Neural progenitor cell (in vitro differentiated cells): ENCODE measurements around the gene MSH2. TPM values are rescaled to one million over a fixed set of nuclear protein-coding genes. Genes with fewer than 3 reads are reported as not detected.

Experiments used
- DNase-seq: peaks from one replicate; pipeline ENCODE4 v3.0.0-alpha.2; 2016; ENCODE audit warnings: low spot score
- H2AFZ ChIP-seq: fragments of 200-600 bp; sonication (generic); replicated peaks from 2 replicates; pipeline ENCODE4 v1.6.1; 2016; ENCODE audit warnings: antibody characterized with exemption
- H3F3A ChIP-seq: fragments of 200-600 bp; sonication (generic); 2 replicates; pipeline ENCODE4 v1.6.1; 2016; ENCODE audit warnings: antibody characterized with exemption, low read depth
- H3K27ac ChIP-seq: fragments of 200-600 bp; sonication (generic); 2 replicates; pipeline ENCODE4 v1.5.1; 2016; ENCODE audit warnings: mild to moderate bottlenecking
- H3K27me3 ChIP-seq: fragments of 200-600 bp; sonication (generic); 2 replicates; pipeline ENCODE4 v1.6.1; 2016; ENCODE audit warnings: mild to moderate bottlenecking, moderate library complexity
- H3K36me3 ChIP-seq: fragments of 200-600 bp; sonication (generic); 2 replicates; pipeline ENCODE4 v1.5.1; 2016
- H3K4me1 ChIP-seq: fragments of 200-600 bp; sonication (generic); 2 replicates; pipeline ENCODE4 v1.6.1; 2016; ENCODE audit warnings: mixed run types
- H3K4me2 ChIP-seq: fragments of 200-600 bp; sonication (generic); 2 replicates; pipeline ENCODE4 v1.6.1; 2016
- H3K4me3 ChIP-seq: fragments of 200-600 bp; sonication (generic); 2 replicates; pipeline ENCODE4 v1.5.1; 2016
- H3K79me2 ChIP-seq: fragments of 200-600 bp; sonication (generic); 2 replicates; pipeline ENCODE4 v1.6.1; 2016; ENCODE audit warnings: low read depth
- H3K9ac ChIP-seq: fragments of 200-600 bp; sonication (generic); 2 replicates; pipeline ENCODE4 v1.6.1; 2016
- H3K9me3 ChIP-seq: fragments of 200-600 bp; sonication (generic); 2 replicates; pipeline ENCODE4 v1.5.1; 2016; ENCODE audit warnings: low read depth
- H4K20me1 ChIP-seq: fragments of 200-600 bp; sonication (generic); 2 replicates; pipeline ENCODE4 v1.6.1; 2016; ENCODE audit warnings: low read depth
- H3K27ac Mint-ChIP-seq: 3 replicates; pipeline ENCODE4 v1.8.0; 2021; ENCODE audit warnings: mixed read lengths
- H3K27me3 Mint-ChIP-seq: 2 replicates; pipeline ENCODE4 v1.8.0; 2022; ENCODE audit warnings: low read depth, mild to moderate bottlenecking, inconsistent platforms, moderate library complexity, mixed read lengths; ENCODE audit not compliant: insufficient read depth
- H3K36me3 Mint-ChIP-seq: 3 replicates; pipeline ENCODE4 v1.8.0; 2021; ENCODE audit warnings: mixed read lengths
- H3K4me1 Mint-ChIP-seq: 3 replicates; pipeline ENCODE4 v1.8.0; 2021; ENCODE audit warnings: mixed read lengths
- H3K4me3 Mint-ChIP-seq: 3 replicates; pipeline ENCODE4 v1.8.0; 2021; ENCODE audit warnings: mild to moderate bottlenecking, moderate library complexity, mixed read lengths
- H3K9me3 Mint-ChIP-seq: 3 replicates; pipeline ENCODE4 v1.8.0; 2020; ENCODE audit warnings: mixed read lengths
- CTCF ChIP-seq: fragments of 200-600 bp; sonication (generic); IDR thresholded peaks from 2 replicates; pipeline ENCODE4 v1.5.1; 2017; ENCODE audit warnings: antibody characterized with exemption, mild to moderate bottlenecking
- EZH2 ChIP-seq: fragments of 200-600 bp; sonication (generic); IDR thresholded peaks from 2 replicates; pipeline ENCODE4 v1.6.1; 2017; ENCODE audit warnings: antibody characterized with exemption, mild to moderate bottlenecking, moderate library complexity
- EZH2phosphoT487 ChIP-seq: fragments of 200-600 bp; sonication (generic); IDR thresholded peaks from 2 replicates; pipeline ENCODE4 v1.6.1; 2017; ENCODE audit warnings: antibody characterized with exemption
- total RNA-seq: library from RNA; depleted of rRNA; stranded (reverse); fragments of >200 nt; gene quantifications from 2 replicates; pipeline ENCODE4 v1.2.3, GENCODE V29; 2015; ENCODE audit warnings: low replicate concordance

MSH2 gene
- total RNA-seq, 1 donor from 2014 or later = 134 TPM

- Mint-ChIP-seq H3K36me3 (peaks cover 14% of the 10 kb centered on the region), H3K4me1 (peaks cover 5% of the 10 kb centered on the region), H3K9me3 (peaks cover 24% of the 10 kb centered on the region), H3K4me3 (no peak overlapping the region), H3K27me3 (peaks cover 8% of the 10 kb centered on the region), H3K27ac (no peak overlapping the region)
- no peak for DNase-seq
- Histone ChIP-seq H2AFZ (no peak overlapping the region), H3K27me3 (no peaks in the 10 kb centered on the region), H3K4me3 (no peak overlapping the region), H3K79me2 (no peaks in the 10 kb centered on the region), H3F3A (no peaks in the 10 kb centered on the region), H4K20me1 (no peaks in the 10 kb centered on the region), H3K36me3 (no peaks in the 10 kb centered on the region), H3K27ac (no peak overlapping the region), H3K9ac (no peak overlapping the region), H3K4me1 (no peaks in the 10 kb centered on the region), H3K4me2 (no peak overlapping the region), H3K9me3 (no peaks in the 10 kb centered on the region)
- TF ChIP-seq EZH2 (no peak), CTCF (no peak), EZH2phosphoT487 (no peak)
Observed at GRCh38 chr2:47497843-47498460, 95.0 kb downstream of the MSH2 start.

- Mint-ChIP-seq H3K4me1 (no peaks in the 10 kb centered on the region), H3K27me3 (peaks cover 8% of the 10 kb centered on the region), H3K27ac (no peak overlapping the region), H3K9me3 (peaks cover 19% of the 10 kb centered on the region), H3K4me3 (no peak overlapping the region), H3K36me3 (peaks cover 13% of the 10 kb centered on the region)
- TF ChIP-seq CTCF = no peak
- no peak for DNase-seq
- no peak overlapping the region for H2AFZ ChIP-seq
- H3K27me3 ChIP-seq = no peaks in the 10 kb centered on the region
- H3K79me2 ChIP-seq = no peaks in the 10 kb centered on the region
- H3K4me3 ChIP-seq = no peak overlapping the region
- no peak overlapping the region for H3K4me2 ChIP-seq
- no peaks in the 10 kb centered on the region for H3K4me1 ChIP-seq
- no peaks in the 10 kb centered on the region for H3K9me3 ChIP-seq
- no peak overlapping the region for H3K9ac ChIP-seq
- no peaks in the 10 kb centered on the region for H3K36me3 ChIP-seq
- no peak overlapping the region for H3K27ac ChIP-seq
- H3F3A ChIP-seq = no peaks in the 10 kb centered on the region
- no peaks in the 10 kb centered on the region for H4K20me1 ChIP-seq
Observed at GRCh38 chr2:47499093-47499492, 96.1 kb downstream of the MSH2 start.

- no peak overlapping the region for H3K27ac ChIP-seq
- DNase-seq = no peak
- H2AFZ ChIP-seq = no peak overlapping the region
- Mint-ChIP-seq H3K27ac (no peak overlapping the region), H3K4me1 (no peaks in the 10 kb centered on the region), H3K9me3 (peaks cover 25% of the 10 kb centered on the region), H3K4me3 (no peak overlapping the region), H3K27me3 (peaks cover 8% of the 10 kb centered on the region), H3K36me3 (peaks cover 14% of the 10 kb centered on the region)
- no peak overlapping the region for H3K9ac ChIP-seq
- H3K4me1 ChIP-seq = no peaks in the 10 kb centered on the region
- H3K79me2 ChIP-seq = no peaks in the 10 kb centered on the region
- H3K4me3 ChIP-seq = no peak overlapping the region
- H4K20me1 ChIP-seq = no peaks in the 10 kb centered on the region
- no peaks in the 10 kb centered on the region for H3K9me3 ChIP-seq
- no peaks in the 10 kb centered on the region for H3K27me3 ChIP-seq
- no peak overlapping the region for H3K4me2 ChIP-seq
- TF ChIP-seq CTCF (no peak), EZH2phosphoT487 (no peak), EZH2 (no peak)
- H3K36me3 ChIP-seq = no peaks in the 10 kb centered on the region
- H3F3A ChIP-seq = no peaks in the 10 kb centered on the region
Observed at GRCh38 chr2:47499621-47500309, 96.8 kb downstream of the MSH2 start.
